GM23338 (cell line): ENCODE measurements around the gene FRZB. TPM values are rescaled to one million over a fixed set of nuclear protein-coding genes. Genes with fewer than 3 reads are reported as not detected.

ENCODE experiments used
- ATAC-seq: fragments of 200-7000 bp; cut with Tn5 transposase; 3 replicates; pipeline ENCODE4 v1.9.1; 2020
- DNase-seq: peaks from one replicate; pipeline ENCODE4 v3.0.0-alpha.2; 2015; ENCODE audit warnings: low spot score
- H2AFZ ChIP-seq: fragments of 200-600 bp; sonication (generic); 2 replicates; pipeline ENCODE4 v1.8.0; 2016; ENCODE audit warnings: antibody characterized with exemption, mild to moderate bottlenecking, moderate library complexity
- H3F3A ChIP-seq: fragments of 200-600 bp; sonication (generic); replicated peaks from 2 replicates; pipeline ENCODE4 v1.8.0; 2017; ENCODE audit warnings: antibody characterized with exemption, mixed run types, low read depth
- H3K27ac ChIP-seq: fragments of 200-600 bp; sonication (generic); 2 replicates; pipeline ENCODE4 v1.6.1; 2016; ENCODE audit warnings: low read depth
- H3K27me3 ChIP-seq: fragments of 200-600 bp; sonication (generic); 2 replicates; pipeline ENCODE4 v1.8.0; 2016; ENCODE audit warnings: mild to moderate bottlenecking, mixed run types, moderate library complexity; ENCODE audit not compliant: insufficient read depth
- H3K36me3 ChIP-seq: fragments of 200-600 bp; sonication (generic); 2 replicates; pipeline ENCODE4 v1.8.0; 2016; ENCODE audit warnings: mild to moderate bottlenecking; ENCODE audit not compliant: insufficient read depth
- H3K4me1 ChIP-seq: fragments of 200-600 bp; sonication (generic); 2 replicates; pipeline ENCODE4 v1.8.0; 2016; ENCODE audit warnings: mild to moderate bottlenecking, moderate library complexity; ENCODE audit not compliant: insufficient read depth
- H3K4me2 ChIP-seq: fragments of 200-600 bp; sonication (generic); 2 replicates; pipeline ENCODE4 v1.7.1; 2017; ENCODE audit warnings: mixed run types
- H3K4me3 ChIP-seq: fragments of 200-600 bp; sonication (generic); 2 replicates; pipeline ENCODE4 v1.6.1; 2016; ENCODE audit warnings: mixed run types
- H3K79me2 ChIP-seq: fragments of 200-600 bp; sonication (generic); replicated peaks from 2 replicates; pipeline ENCODE4 v1.8.0; 2017; ENCODE audit warnings: mild to moderate bottlenecking; ENCODE audit not compliant: insufficient read depth
- H3K9me2 ChIP-seq: fragments of 200-600 bp; sonication (generic); 2 replicates; pipeline ENCODE4 v1.8.0; 2017; ENCODE audit not compliant: insufficient read depth
- H4K20me1 ChIP-seq: fragments of 200-600 bp; sonication (generic); replicated peaks from 2 replicates; pipeline ENCODE4 v1.8.0; 2017; ENCODE audit warnings: mild to moderate bottlenecking; ENCODE audit not compliant: insufficient read depth
- H3K27ac Mint-ChIP-seq: 2 replicates; pipeline ENCODE4 v1.8.0; 2020; ENCODE audit warnings: inconsistent platforms, mild to moderate bottlenecking, moderate library complexity, mixed read lengths
- H3K27me3 Mint-ChIP-seq: 3 replicates; pipeline ENCODE4 v1.8.0; 2022; ENCODE audit warnings: low read depth, mild to moderate bottlenecking, moderate library complexity, mixed read lengths, inconsistent platforms; ENCODE audit not compliant: insufficient read depth, poor library complexity
- H3K36me3 Mint-ChIP-seq: 3 replicates; pipeline ENCODE4 v1.8.0; 2021; ENCODE audit warnings: low read depth, mild to moderate bottlenecking, inconsistent platforms, moderate library complexity, mixed read lengths
- H3K4me1 Mint-ChIP-seq: 3 replicates; pipeline ENCODE4 v1.8.0; 2020; ENCODE audit warnings: mild to moderate bottlenecking, inconsistent platforms, mixed read lengths
- H3K4me3 Mint-ChIP-seq: 3 replicates; pipeline ENCODE4 v1.8.0; 2021; ENCODE audit warnings: moderate library complexity, mild to moderate bottlenecking, inconsistent platforms, mixed read lengths
- H3K9me3 Mint-ChIP-seq: 3 replicates; pipeline ENCODE4 v1.8.0; 2020; ENCODE audit warnings: moderate library complexity, mild to moderate bottlenecking, inconsistent platforms, mixed read lengths
- CREB1 ChIP-seq: fragments of 250-450 bp; sonication (Bioruptor Pico); IDR thresholded peaks from 2 replicates; pipeline ENCODE4 v1.5.0; 2020; ENCODE audit warnings: low read depth, mild to moderate bottlenecking, moderate library complexity
- CTCF ChIP-seq, 2 experiments: fragments of 200-600 bp in 1 of 2; sonication (generic) in 1 of 2; conservative IDR thresholded peaks; 2 replicates each; pipeline versions ENCODE4 v1.5.1 to v1.6.1; 2016 to 2017; ENCODE audit warnings: antibody characterized with exemption in 2 of 2, low read depth in 2 of 2, mild to moderate bottlenecking in 2 of 2, moderate library complexity in 1 of 2
- ETS1 ChIP-seq: IDR thresholded peaks from 2 replicates; pipeline ENCODE4 v1.6.1; 2016; ENCODE audit warnings: antibody characterized with exemption
- EZH2 ChIP-seq: fragments of 200-600 bp; sonication (generic); IDR thresholded peaks from one replicate; pipeline ENCODE4 v1.8.0; 2017; ENCODE audit warnings: antibody characterized with exemption, mild to moderate bottlenecking, low read depth; ENCODE audit not compliant: unreplicated experiment
- EZH2phosphoT487 ChIP-seq: fragments of 200-600 bp; sonication (generic); IDR thresholded peaks from one replicate; pipeline ENCODE4 v1.8.1; 2018; ENCODE audit warnings: antibody characterized with exemption; ENCODE audit not compliant: unreplicated experiment
- JUNB ChIP-seq: IDR thresholded peaks from one replicate; pipeline ENCODE4 v1.6.1; 2016; ENCODE audit warnings: antibody characterized with exemption; ENCODE audit not compliant: unreplicated experiment
- NANOG ChIP-seq: IDR thresholded peaks from 2 replicates; pipeline ENCODE4 v1.6.1; 2016; ENCODE audit warnings: antibody characterized with exemption, borderline replicate concordance
- POLR2AphosphoS5 ChIP-seq: IDR thresholded peaks from 2 replicates; pipeline ENCODE4 v1.6.1; 2016; ENCODE audit warnings: antibody characterized with exemption, low read depth
- REST ChIP-seq: IDR thresholded peaks from one replicate; pipeline ENCODE4 v1.6.1; 2018; ENCODE audit warnings: antibody characterized with exemption; ENCODE audit not compliant: unreplicated experiment
- STAT1 ChIP-seq: IDR thresholded peaks from one replicate; pipeline ENCODE4 v1.6.1; 2016; ENCODE audit warnings: antibody characterized with exemption; ENCODE audit not compliant: unreplicated experiment
- ZNF114 ChIP-seq: fragments of 250-450 bp; sonication (Bioruptor Pico); IDR thresholded peaks from 2 replicates; pipeline ENCODE4 v1.5.0; 2020; ENCODE audit warnings: mild to moderate bottlenecking, moderate library complexity
- ZNF331 ChIP-seq: fragments of 250-450 bp; sonication (Bioruptor Pico); IDR thresholded peaks from 2 replicates; pipeline ENCODE4 v1.5.0; 2020; ENCODE audit warnings: low read depth, mild to moderate bottlenecking, moderate library complexity
- ZNF462 ChIP-seq: fragments of 250-450 bp; sonication (Bioruptor Pico); IDR thresholded peaks from 2 replicates; pipeline ENCODE4 v1.5.0; 2020; ENCODE audit warnings: mild to moderate bottlenecking, moderate library complexity
- polyA plus RNA-seq: library from polyadenylated mRNA; unstranded; fragments of >200 nt; fragmentation: Nextera tagmentation; extraction: Ambion mirVana; gene quantifications from 2 replicates; pipeline ENCODE4 v1.2.1, GENCODE V29; 2016
- total RNA-seq: library from RNA; depleted of rRNA; stranded (reverse); fragments of >200 nt; shearing (Covaris generic); gene quantifications from 2 replicates; pipeline ENCODE4 v1.2.3, GENCODE V29; 2014

FRZB gene
- total and polyA plus RNA-seq, 2 experiments from 2014 or later, result 0.52 to 1.2 TPM

GRCh38 chr2:182855376-182855775, 11.1 kb downstream of the FRZB start:
- Histone ChIP-seq H3K4me3 (no peak overlapping the region), H3K9me2 (no peaks in the 10 kb centered on the region), H3K79me2 (no peaks in the 10 kb centered on the region), H3F3A (no peaks in the 10 kb centered on the region), H4K20me1 (no peaks in the 10 kb centered on the region), H3K27ac (no peak overlapping the region), H3K36me3 (no peaks in the 10 kb centered on the region), H2AFZ (no peak overlapping the region), H3K27me3 (no peaks in the 10 kb centered on the region), H3K4me1 (no peaks in the 10 kb centered on the region), H3K4me2 (no peak overlapping the region)
- ATAC-seq (no peak), DNase-seq (no peak)
- Mint-ChIP-seq H3K9me3 (no peaks in the 10 kb centered on the region), H3K27ac (no peak overlapping the region), H3K36me3 (no peaks in the 10 kb centered on the region), H3K4me1 (peaks cover 4% of the 10 kb centered on the region; the same call in 2 of the 3 replicates), H3K27me3 (no peaks in the 10 kb centered on the region), H3K4me3 (no peak overlapping the region)
- no peak for TF ChIP-seq ETS1
- TF ChIP-seq ZNF114, result no peak
- no peak for TF ChIP-seq ZNF331 (CRISPR knock-in tag)
- no peak for TF ChIP-seq ZNF462 (CRISPR knock-in tag)
- TF ChIP-seq STAT1, result no peak
- no peak for TF ChIP-seq CREB1 (CRISPR knock-in tag)
- TF ChIP-seq JUNB, result no peak
- no peak for TF ChIP-seq EZH2phosphoT487
- TF ChIP-seq CTCF (conservative IDR thresholded peaks at IDR 0.05; ENCODE audit: low read depth in 2 of 2), result no peak
- no peak for TF ChIP-seq POLR2AphosphoS5
- no peak for TF ChIP-seq REST
- no peak for TF ChIP-seq NANOG
- TF ChIP-seq EZH2, result no peak
